HG03378 (cell line): ENCODE results near the gene CTSW.
"Not testable (repeated sequence)": the region's sequence is repeated elsewhere in the genome, so short reads cannot be mapped to it uniquely, and the experiment has no call there.

Experiments
- ATAC-seq: cut with Tn5 transposase; IDR thresholded peaks from one replicate; pipeline ENCODE4 v1.9.1; 2021; ENCODE audit warnings: mild to moderate bottlenecking, moderate library complexity; ENCODE audit not compliant: unreplicated experiment

CTSW gene

DNA sequence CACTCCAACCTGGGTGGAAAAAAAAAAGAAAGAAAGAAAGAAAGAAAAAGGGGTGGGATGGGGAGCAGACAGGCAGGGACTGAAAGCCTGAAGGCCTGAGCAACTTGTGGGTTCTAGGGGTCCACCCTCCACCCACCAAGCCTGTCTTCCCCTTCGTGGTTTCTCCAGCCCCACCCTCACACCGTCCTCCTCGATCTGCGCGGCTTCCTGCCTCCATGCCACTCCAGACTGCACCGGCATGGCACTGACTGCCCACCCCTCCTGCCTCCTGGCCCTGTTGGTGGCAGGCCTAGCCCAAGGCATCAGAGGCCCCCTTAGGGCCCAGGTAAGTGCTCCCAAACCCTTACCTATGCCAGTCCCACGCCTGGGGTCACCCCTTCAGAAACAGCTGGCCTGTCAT, at the start of gene CTSW:
TSS of gene CTSW (plus strand) at position 221 of the 400 bp plus-strand sequence. CDS start at position 239, 18 bp downstream.
- no peak for ATAC-seq

- ATAC-seq = not testable (repeated sequence)
Measured at GRCh38 chr11:65832231-65832630, 47.4 kb upstream of the CTSW start.

DNA sequence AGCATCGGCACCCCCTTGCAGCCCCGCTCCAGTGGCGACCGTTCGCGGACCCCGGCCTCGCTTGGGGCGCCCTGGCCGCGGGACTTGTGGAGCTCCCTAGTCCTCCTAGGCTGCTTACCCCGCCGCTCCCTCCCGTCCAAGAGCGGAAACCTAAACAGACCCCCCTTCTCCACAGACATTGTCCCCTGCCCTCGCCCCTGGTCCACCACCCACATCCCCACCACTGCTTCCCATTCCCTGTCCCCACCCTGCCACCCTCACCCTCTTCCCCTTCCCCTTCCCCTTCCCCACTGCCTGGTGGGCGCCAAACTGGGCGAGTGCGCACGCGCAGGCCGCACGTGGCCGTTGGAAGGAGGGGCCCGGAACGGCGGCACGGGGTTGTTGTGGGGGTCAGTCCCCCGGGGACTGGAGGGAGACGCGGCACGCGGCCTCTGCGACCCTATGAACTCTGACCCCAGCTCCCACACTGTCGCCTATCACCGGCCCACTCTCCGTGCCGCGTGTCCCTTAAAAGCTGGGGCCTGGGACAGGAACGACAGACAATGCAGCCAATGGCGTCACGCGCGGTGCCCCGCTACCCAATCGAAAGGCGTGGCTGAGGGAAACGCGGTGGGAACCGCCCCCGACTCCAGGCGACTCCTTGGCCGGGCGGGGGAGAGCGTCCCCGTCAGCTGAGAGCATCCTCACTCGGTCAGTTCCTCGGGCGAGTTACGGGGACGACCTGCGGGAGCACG, 46.2 kb upstream of the CTSW start, which contains the start of gene SNX32:
TSS of gene SNX32 (plus strand) at position 667 of the 734 bp plus-strand sequence. CDS start 103 bp downstream, outside the sequence.
- ATAC-seq = no peak

- ATAC-seq = no peak
Measured at GRCh38 chr11:65834202-65834601, 45.4 kb upstream of the CTSW start.

DNA sequence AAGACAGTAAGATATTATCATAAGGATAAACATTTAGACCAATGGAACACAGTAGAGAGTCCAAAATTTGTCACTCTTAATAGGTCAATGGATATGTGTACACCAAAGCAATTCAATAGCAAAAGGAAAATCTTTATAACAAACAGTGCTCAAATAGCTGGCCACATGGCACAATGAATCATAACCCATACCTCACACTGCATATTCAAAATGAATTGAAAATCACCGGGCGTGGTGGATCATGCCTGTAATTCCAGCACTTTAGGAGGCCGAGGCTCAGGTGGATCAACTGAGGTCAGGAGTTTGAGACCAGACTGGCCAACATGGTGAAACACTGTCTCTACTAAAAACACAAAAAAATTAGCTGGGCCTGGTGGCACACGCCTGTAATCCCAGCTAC, 37.5 kb upstream of the CTSW start:
- ATAC-seq = no peak

- no peak for ATAC-seq
Measured at GRCh38 chr11:65843811-65844210, 35.8 kb upstream of the CTSW start.

GRCh38 chr11:65844231-65844872, 35.3 kb upstream of the CTSW start:
- no peak for ATAC-seq

- ATAC-seq = no peak
Measured at GRCh38 chr11:65847746-65848145, 31.9 kb upstream of the CTSW start.

DNA sequence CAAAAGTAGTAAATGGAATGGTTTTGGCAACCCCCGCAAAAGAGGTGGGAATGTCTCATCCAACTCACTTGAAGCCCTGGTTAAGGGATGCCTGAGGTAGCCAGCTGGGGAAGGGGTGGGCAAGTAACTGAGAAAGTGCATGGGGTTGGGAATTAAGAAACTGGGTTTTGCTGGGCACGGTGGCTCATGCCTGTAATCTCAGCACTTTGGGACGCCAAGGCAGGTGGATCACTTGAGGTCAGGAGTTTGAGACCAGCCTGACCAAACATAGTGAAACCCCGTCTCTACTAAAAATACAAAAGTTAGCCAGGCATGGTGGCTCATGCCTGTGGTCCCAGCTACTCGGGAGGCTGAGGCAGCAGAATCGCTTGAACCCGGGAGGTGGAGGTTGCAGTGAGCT, 30.9 kb upstream of the CTSW start:
- ATAC-seq = not testable (repeated sequence)

DNA sequence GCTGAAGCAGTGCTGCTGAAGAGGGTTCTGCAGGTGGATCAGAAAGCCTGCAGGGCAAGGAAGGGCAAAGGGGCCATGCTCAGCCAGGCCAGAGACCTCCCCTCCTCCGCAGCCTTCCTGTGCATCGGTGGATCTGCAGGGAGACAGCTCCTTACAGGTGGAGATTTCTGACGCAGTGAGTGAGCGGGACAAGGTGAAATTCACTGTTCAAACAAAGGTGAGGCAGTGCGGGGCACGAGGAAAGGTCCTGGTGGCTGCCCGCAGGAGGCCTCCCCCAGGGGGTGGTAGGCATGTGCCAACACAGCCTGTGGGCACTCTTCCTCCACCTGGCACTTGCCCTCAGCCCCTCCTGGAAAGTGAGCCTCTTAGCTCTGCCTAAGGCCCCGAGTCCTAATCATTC, 30.3 kb upstream of the CTSW start:
- ATAC-seq = no peak

- ATAC-seq = no peak
Measured at GRCh38 chr11:65849771-65850216, 29.8 kb upstream of the CTSW start.

DNA sequence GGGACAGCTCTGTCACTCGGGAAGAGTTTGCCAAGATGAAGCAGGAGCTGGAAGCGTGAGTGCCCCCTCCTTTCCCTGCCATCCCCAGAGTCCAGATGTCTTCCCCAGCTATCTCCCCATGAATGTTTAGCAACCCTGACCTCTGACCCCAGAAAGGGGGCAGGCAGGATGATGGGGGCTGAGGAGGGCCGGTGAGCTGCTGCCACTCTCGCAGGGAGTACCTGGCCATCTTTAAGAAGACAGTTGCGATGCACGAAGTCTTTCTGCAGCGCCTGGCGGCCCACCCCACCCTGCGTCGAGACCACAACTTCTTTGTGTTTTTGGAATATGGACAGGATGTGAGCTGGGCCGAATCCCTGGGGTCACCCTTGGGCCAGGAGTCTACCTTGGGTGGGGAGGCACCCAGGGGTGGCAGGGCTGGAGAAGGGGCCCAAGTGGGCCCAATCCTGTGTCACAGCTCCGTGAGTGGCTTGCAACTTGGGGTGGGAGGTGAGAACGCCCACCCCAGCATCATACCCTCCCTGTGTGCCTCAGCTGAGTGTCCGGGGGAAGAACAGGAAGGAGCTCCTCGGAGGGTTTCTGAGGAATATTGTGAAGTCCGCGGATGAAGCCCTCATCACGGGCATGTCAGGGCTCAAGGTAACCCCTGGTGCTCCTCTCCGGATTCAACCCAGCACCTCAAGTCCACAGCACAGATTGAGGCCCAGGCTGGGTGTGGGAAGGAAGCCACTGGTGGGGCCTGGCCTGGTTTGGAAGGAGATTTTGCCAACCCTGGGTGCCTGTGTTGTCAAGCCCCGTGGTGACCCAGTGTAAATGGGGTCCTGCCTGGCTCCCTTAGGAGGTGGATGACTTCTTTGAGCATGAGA, 29.2 kb upstream of the CTSW start:
- no peak for ATAC-seq

DNA sequence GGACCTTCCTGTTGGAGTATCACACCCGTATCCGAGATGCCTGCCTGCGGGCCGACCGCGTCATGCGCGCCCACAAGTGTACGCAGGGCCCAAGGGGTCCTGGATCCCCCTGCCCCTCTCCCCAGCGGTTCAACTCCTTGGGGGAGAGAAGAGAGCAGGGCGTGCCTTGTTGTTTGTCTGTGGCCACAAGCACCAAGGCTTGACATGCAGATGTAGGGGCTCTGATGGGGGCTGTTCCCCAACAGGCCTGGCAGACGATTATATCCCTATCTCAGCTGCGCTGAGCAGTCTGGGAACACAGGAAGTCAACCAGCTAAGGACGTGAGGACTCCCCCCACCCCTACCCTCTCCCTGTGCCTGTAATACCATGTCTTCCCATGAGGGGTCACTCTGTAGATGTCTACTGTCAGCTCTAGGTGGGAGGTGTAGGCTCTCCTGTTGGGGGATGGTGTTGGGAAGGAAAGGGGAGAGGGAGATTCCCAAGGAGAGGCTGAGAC, 28.5 kb upstream of the CTSW start:
- ATAC-seq = no peak

GRCh38 chr11:65851811-65852507, 27.7 kb upstream of the CTSW start:
- ATAC-seq = no peak

GRCh38 chr11:65852508-65853245, 27.0 kb upstream of the CTSW start:
- no peak for ATAC-seq

DNA sequence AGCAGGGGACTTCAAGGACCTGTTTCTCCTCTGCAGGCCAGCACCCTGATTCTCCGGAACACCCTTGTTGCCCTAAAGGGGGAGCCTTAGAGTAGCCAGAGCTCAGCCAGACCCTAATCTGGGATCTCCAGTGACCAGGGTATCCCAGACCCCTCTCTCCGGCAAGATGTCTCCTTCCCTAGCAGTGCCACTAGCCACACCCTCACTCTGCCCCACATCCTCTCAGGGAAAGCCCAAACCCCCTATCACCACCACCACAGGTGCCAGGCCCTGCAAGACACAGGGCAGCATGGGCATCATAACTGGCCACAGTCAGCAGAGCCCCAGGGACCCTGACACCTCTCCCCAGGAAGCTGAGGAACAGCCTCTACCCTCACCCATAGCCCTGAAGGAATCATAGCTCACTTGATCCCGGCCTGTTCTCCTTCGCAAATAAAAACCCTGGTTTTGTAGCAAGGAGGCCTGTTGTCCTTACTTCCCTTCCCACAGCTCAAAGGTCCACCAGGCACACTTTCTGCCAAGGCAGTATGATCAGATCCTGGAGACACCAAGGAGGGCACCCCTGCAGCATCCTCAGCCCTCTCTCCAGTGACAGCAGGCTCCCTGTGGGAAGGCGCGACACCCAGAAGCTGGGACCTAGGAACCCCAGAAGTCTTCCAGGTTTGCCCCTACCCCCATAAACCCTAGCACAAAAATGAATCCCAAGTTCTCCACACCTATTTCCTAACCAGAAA, 26.2 kb upstream of the CTSW start:
- no peak for ATAC-seq

DNA sequence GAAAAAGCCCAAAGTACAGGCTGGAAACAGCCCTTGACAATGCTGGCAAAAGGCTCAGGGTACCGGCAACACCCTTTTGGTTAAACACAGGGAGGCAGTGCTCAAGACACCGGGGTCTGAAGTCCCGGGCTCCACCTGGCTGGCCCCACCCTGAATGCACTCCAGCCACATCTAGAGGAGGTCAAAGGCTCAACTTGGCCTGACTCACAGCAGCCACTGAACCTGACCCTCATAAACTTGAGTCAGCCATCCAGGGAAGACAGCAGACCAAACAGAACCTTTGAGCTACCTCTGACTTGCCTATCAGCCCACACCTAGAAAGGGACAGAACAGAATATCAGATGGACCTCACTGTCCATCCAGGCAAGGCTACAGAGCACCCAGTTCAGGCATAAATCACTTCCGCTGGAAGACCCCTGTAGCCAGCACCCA, 25.5 kb upstream of the CTSW start:
- ATAC-seq = no peak

DNA sequence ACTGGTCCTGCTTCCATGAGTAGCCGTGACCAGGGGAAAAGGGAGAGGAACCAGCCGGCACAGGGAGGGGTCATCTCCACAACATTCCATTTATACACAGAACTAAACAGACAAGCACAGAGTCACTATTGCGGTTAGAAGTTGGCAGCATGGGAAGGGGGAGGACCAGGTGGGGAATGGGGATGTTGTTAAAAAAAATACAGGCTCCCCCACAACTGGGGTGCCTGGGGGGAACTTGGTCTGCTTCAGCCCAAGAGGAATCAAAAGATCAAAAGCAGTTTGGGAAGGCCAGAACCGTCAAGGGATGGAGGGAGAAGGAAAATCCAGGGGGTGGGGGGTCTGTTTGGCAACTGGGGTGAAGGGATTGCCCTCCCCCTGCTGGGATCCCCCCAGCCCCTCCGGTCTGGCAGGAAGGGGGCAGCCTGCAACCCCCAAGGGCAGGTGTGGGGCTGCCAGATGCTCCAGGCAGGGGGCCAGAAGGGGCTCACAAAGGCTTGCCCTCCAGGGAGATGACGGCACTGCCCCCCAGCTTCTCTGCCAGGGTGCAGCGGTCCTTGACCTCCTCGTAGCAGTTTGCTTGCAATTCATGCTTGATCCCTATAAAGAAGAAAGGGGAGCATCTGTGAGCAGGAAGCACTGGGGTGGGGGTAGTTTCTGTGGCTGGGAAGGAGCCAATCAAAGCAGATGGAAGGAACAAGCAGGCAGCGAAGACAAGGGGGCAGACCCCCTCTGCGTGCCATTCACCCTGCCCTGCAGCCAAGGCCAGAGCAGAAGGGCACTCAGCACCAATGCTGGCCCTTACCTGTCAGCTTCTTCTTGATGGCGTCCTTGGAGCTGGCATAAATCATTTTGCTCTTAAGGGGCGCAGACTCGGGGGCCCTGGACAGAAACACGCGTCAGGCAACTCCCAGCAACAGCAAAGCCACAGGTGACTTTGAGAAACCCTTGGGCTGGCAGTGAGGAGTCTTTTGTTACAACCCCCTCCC, 24.5 kb upstream of the CTSW start:
- no peak for ATAC-seq
